ENCODE measurements around the gene ADPGK. TPM values are rescaled to one million over a fixed set of nuclear protein-coding genes. Genes with fewer than 3 reads are reported as not detected.
A peak's percentile ranks its signal among the peaks of the same experiment; 100 is the strongest.

ADPGK gene
- polyA plus RNA-seq, 3 donors, result 138 to 283 (median 152) TPM

- H3K27me3 Mint-ChIP-seq (ENCODE audit: low read depth in 3 of 3), result no peaks in the 10 kb centered on the region
- Histone ChIP-seq H3K4me1 (ENCODE audit: control insufficient read depth in 1 of 2, insufficient read depth in 2 of 2, low read length in 2 of 2) (peaks cover 0 to 3% of the 10 kb centered on the region in 2 donors), H3K4me3 (replicated peaks in 1 of 3; ENCODE audit: low read depth in 2 of 3, low read length in 3 of 3) (no peak overlapping the region), H3K27me3 (ENCODE audit: control insufficient read depth in 2 of 2, insufficient read depth in 2 of 2, low read length in 2 of 2) (no peaks in the 10 kb centered on the region), H3K9ac (ENCODE audit: insufficient read depth, low read length, poor library complexity, severe bottlenecking) (no peak overlapping the region), H2AFZ (ENCODE audit: insufficient read depth, low read depth, low read length, poor library complexity, severe bottlenecking) (no peak overlapping the region), H3K79me2 (ENCODE audit: insufficient read depth, low read length) (no peaks in the 10 kb centered on the region), H3K9me3 (replicated peaks in 1 of 2; ENCODE audit: control insufficient read depth in 1 of 2, insufficient read depth in 1 of 2, low read length in 2 of 2) (no peaks in the 10 kb centered on the region), H3K27ac (ENCODE audit: low read depth in 1 of 2, low read length in 2 of 2) (peak overlapping the region in 1 of 2 donors; percentile 14), H3K36me3 (replicated peaks in 1 of 2; ENCODE audit: control insufficient read depth in 1 of 2, insufficient read depth in 2 of 2, low read length in 2 of 2) (peaks cover 41 to 58% of the 10 kb centered on the region in 2 donors), H3K4me2 (replicated peaks; ENCODE audit: extremely low read depth, low read length, poor library complexity, severe bottlenecking) (no peak overlapping the region), H4K20me1 (ENCODE audit: insufficient read depth, low read length) (no peaks in the 10 kb centered on the region)
- no peak overlapping the region for H3K4me3 Mint-ChIP-seq
- no peak for DNase-seq
- TF ChIP-seq CTCF (IDR thresholded peaks at IDR 0.05), result no peak
- H3K4me1 Mint-ChIP-seq, result peaks cover 17% of the 10 kb centered on the region
- WGBS (ENCODE audit: insufficient coverage), result no CpG with 5 or more reads among the region's 1 CpG
- no peaks in the 10 kb centered on the region for H3K9me3 Mint-ChIP-seq
- intact Hi-C loops (cut with micrococcal nuclease), result no loop called here
- peaks cover 57 to 64% of the 10 kb centered on the region in 2 donors for H3K36me3 Mint-ChIP-seq
- H3K27ac Mint-ChIP-seq, result peak overlapping the region in 1 of 7 donors; percentile 35
Measured at GRCh38 chr15:72737723-72738122, 45.8 kb downstream of the ADPGK start.

- Histone ChIP-seq H3K79me2 (ENCODE audit: insufficient read depth, low read length) (no peaks in the 10 kb centered on the region), H3K36me3 (replicated peaks in 1 of 2; ENCODE audit: control insufficient read depth in 1 of 2, insufficient read depth in 2 of 2, low read length in 2 of 2) (peaks cover 41 to 58% of the 10 kb centered on the region in 2 donors), H3K4me1 (ENCODE audit: control insufficient read depth in 1 of 2, insufficient read depth in 2 of 2, low read length in 2 of 2) (peaks cover 0 to 3% of the 10 kb centered on the region in 2 donors), H3K9me3 (replicated peaks in 1 of 2; ENCODE audit: control insufficient read depth in 1 of 2, insufficient read depth in 1 of 2, low read length in 2 of 2) (no peaks in the 10 kb centered on the region), H3K4me2 (replicated peaks; ENCODE audit: extremely low read depth, low read length, poor library complexity, severe bottlenecking) (no peak overlapping the region), H3K27ac (ENCODE audit: low read depth in 1 of 2, low read length in 2 of 2) (no peak overlapping the region), H4K20me1 (ENCODE audit: insufficient read depth, low read length) (no peaks in the 10 kb centered on the region), H3K4me3 (replicated peaks in 1 of 3; ENCODE audit: low read depth in 2 of 3, low read length in 3 of 3) (no peak overlapping the region), H2AFZ (ENCODE audit: insufficient read depth, low read depth, low read length, poor library complexity, severe bottlenecking) (no peak overlapping the region), H3K27me3 (ENCODE audit: control insufficient read depth in 2 of 2, insufficient read depth in 2 of 2, low read length in 2 of 2) (no peaks in the 10 kb centered on the region), H3K9ac (ENCODE audit: insufficient read depth, low read length, poor library complexity, severe bottlenecking) (no peak overlapping the region)
- H3K27ac Mint-ChIP-seq, result no peak overlapping the region
- WGBS (ENCODE audit: insufficient coverage), result 100% methylated on average over 1 of the region's 3 CpGs
- intact Hi-C loops (cut with micrococcal nuclease), result no loop called here
- H3K27me3 Mint-ChIP-seq (ENCODE audit: low read depth in 3 of 3), result no peaks in the 10 kb centered on the region
- no peaks in the 10 kb centered on the region for H3K9me3 Mint-ChIP-seq
- no peak for TF ChIP-seq CTCF (IDR thresholded peaks at IDR 0.05)
- no peak for DNase-seq
- H3K4me3 Mint-ChIP-seq, result no peak overlapping the region
- peaks cover 17% of the 10 kb centered on the region for H3K4me1 Mint-ChIP-seq
- peaks cover 52 to 58% of the 10 kb centered on the region in 2 donors for H3K36me3 Mint-ChIP-seq
Measured at GRCh38 chr15:72737061-72737460, 46.5 kb downstream of the ADPGK start.
